ENCODE results near the gene MOB4. TPM values are rescaled to one million over a fixed set of nuclear protein-coding genes. Genes with fewer than 3 reads are reported as not detected.

The MOB4 gene
- total and polyA plus RNA-seq, 11 donors, result 19.6 to 48.9 (median 35.2) TPM

- Histone ChIP-seq H3K9me3 (no peaks in the 10 kb centered on the region), H3K4me3 (peak overlapping the region in 1 of 12 donors; percentile 25), H3K27ac (peak overlapping the region in 1 of 12 donors; percentile 43), H3K4me1 (peaks cover 5 to 40% (median 30%) of the 10 kb centered on the region in 12 donors), H3K27me3 (no peaks in the 10 kb centered on the region), H3K36me3 (peaks cover 0 to 59% (median 45%) of the 10 kb centered on the region in 9 donors)
- no peak for TF ChIP-seq CTCF (IDR thresholded peaks at IDR 0.05)
- TF ChIP-seq POLR2A (IDR thresholded peaks at IDR 0.05), result no peak
- WGBS, 4 donors, result 56 to 66% (median 63%) methylated on average over 4 of the region's 4 CpGs
- ATAC-seq (no peak), DNase-seq (no peak)
- intact Hi-C loops (cut with DNase I), result loop anchor here in 4 of 10 donors (5.0 to 10.0 kb wide), 3 partner anchors 47 to 275 kb away; partner anchors contain the start of genes COQ10B (in 2 of the 4) and MARS2 (in 1 of the 4)
These were observed 13.7 kb upstream of the MOB4 start for GRCh38 chr2:197502201-197502600.

GRCh38 chr2:197502685-197503084 lies 13.2 kb upstream of the MOB4 start:
- peaks cover 0 to 55% (median 40%) of the 10 kb centered on the region in 9 donors for H3K36me3 ChIP-seq

GRCh38 chr2:197504000-197504399 lies 11.9 kb upstream of the MOB4 start:
- no peak overlapping the region for H3K4me3 ChIP-seq
- no peak for TF ChIP-seq POLR2A (IDR thresholded peaks at IDR 0.05)
- no peak for TF ChIP-seq CTCF (IDR thresholded peaks at IDR 0.05)
- ATAC-seq, result no peak
- no peaks in the 10 kb centered on the region for H3K27me3 ChIP-seq
- no peak for DNase-seq
- H3K9me3 ChIP-seq, result no peaks in the 10 kb centered on the region
- intact Hi-C loops (cut with DNase I), result loop anchor here in 4 of 10 donors (5.0 to 10.0 kb wide), 3 partner anchors 49 to 273 kb away; partner anchors contain the start of genes COQ10B (in 2 of the 4) and MARS2 (in 1 of the 4)
- peaks cover 0 to 24% (median 14%) of the 10 kb centered on the region in 12 donors for H3K4me1 ChIP-seq
- no peak overlapping the region for H3K27ac ChIP-seq
- 89 to 97% (median 94%) methylated on average over 2 of the region's 2 CpGs for WGBS, 4 donors
- H3K36me3 ChIP-seq, result peaks cover 0 to 50% (median 34%) of the 10 kb centered on the region in 9 donors

More at GRCh38 chr2:197502685-197503084, 13.2 kb upstream of the MOB4 start:
- H3K27ac ChIP-seq, result peak overlapping the region in 1 of 12 donors; percentile 43
- peak overlapping the region in 1 of 12 donors; percentile 25 for H3K4me3 ChIP-seq
- no peaks in the 10 kb centered on the region for H3K9me3 ChIP-seq
- WGBS, 4 donors, result 80 to 87% (median 82%) methylated on average over 4 of the region's 4 CpGs
- no peak for DNase-seq
- intact Hi-C loops (cut with DNase I), result loop anchor here in 4 of 10 donors (5.0 to 10.0 kb wide), 3 partner anchors 48 to 275 kb away; partner anchors contain the start of genes COQ10B (in 2 of the 4) and MARS2 (in 1 of the 4)
- no peaks in the 10 kb centered on the region for H3K27me3 ChIP-seq
- no peak for TF ChIP-seq CTCF (IDR thresholded peaks at IDR 0.05)
- no peak for TF ChIP-seq POLR2A (IDR thresholded peaks at IDR 0.05)
- no peak for ATAC-seq
- H3K4me1 ChIP-seq, result peaks cover 5 to 36% (median 25%) of the 10 kb centered on the region in 12 donors

GRCh38 chr2:197504512-197504911 lies 11.4 kb upstream of the MOB4 start:
- no peak for TF ChIP-seq CTCF (IDR thresholded peaks at IDR 0.05)
- no peak for TF ChIP-seq POLR2A (IDR thresholded peaks at IDR 0.05)
- Histone ChIP-seq H3K4me1 (peaks cover 0 to 24% (median 14%) of the 10 kb centered on the region in 12 donors), H3K27me3 (no peaks in the 10 kb centered on the region), H3K27ac (no peak overlapping the region), H3K36me3 (peaks cover 0 to 53% (median 34%) of the 10 kb centered on the region in 9 donors), H3K4me3 (no peak overlapping the region), H3K9me3 (no peaks in the 10 kb centered on the region)
- DNase-seq, result no peak
- 82 to 92% (median 91%) methylated on average over 6 of the region's 6 CpGs for WGBS, 4 donors
- ATAC-seq, result no peak
- intact Hi-C loops (cut with DNase I), result loop anchor here in 4 of 10 donors (5.0 to 10.0 kb wide), 3 partner anchors 50 to 273 kb away; partner anchors contain the start of genes COQ10B (in 2 of the 4) and MARS2 (in 1 of the 4)
